Measurements from ENCODE around the gene MS4A1.
"Not testable (repeated sequence)": the region's sequence is repeated elsewhere in the genome, so short reads cannot be mapped to it uniquely, and the experiment has no call there.

Gene MS4A1

GRCh38 chr11:60455531-60456042 lies at the start of gene MS4A1:
MS4A1 (plus strand) TSS chr11:60455847; CDS start chr11:60462375, 6,528 bp downstream.
- no peak for DNase-seq (ENCODE audit: low spot score)

GRCh38 chr11:60420015-60420414 lies 35.6 kb upstream of the MS4A1 start:
- DNase-seq (ENCODE audit: low spot score), result no peak

GRCh38 chr11:60422609-60423008 lies 33.0 kb upstream of the MS4A1 start:
- no peak for DNase-seq (ENCODE audit: low spot score)

- DNase-seq (ENCODE audit: low spot score), result no peak
These were observed 27.1 kb upstream of the MS4A1 start for GRCh38 chr11:60428517-60428916.

- DNase-seq (ENCODE audit: low spot score), result no peak
These were observed 26.4 kb upstream of the MS4A1 start, which contains the start of gene MS4A5 for GRCh38 chr11:60429272-60429671. MS4A5 (plus strand) TSS chr11:60429572; CDS start chr11:60429675, 103 bp downstream.

GRCh38 chr11:60431251-60431650 lies 24.4 kb upstream of the MS4A1 start:
- DNase-seq (ENCODE audit: low spot score), result no peak

- no peak for DNase-seq (ENCODE audit: low spot score)
These were observed 22.2 kb upstream of the MS4A1 start for GRCh38 chr11:60433401-60433800.

GRCh38 chr11:60447070-60447469 lies 8.6 kb upstream of the MS4A1 start:
- no peak for DNase-seq (ENCODE audit: low spot score)

GRCh38 chr11:60447846-60448245 lies 7.8 kb upstream of the MS4A1 start:
- DNase-seq (ENCODE audit: low spot score), result no peak

GRCh38 chr11:60451185-60451584 lies 4.5 kb upstream of the MS4A1 start:
- DNase-seq (ENCODE audit: low spot score), result not testable (repeated sequence)

GRCh38 chr11:60454212-60454611 lies 1.4 kb upstream of the MS4A1 start:
- DNase-seq (ENCODE audit: low spot score), result no peak

GRCh38 chr11:60457576-60457975 lies 1.9 kb downstream of the MS4A1 start:
- no peak for DNase-seq (ENCODE audit: low spot score)

GRCh38 chr11:60459345-60459744 lies 3.7 kb downstream of the MS4A1 start:
- DNase-seq (ENCODE audit: low spot score), result no peak

- no peak for DNase-seq (ENCODE audit: low spot score)
These were observed 13.2 kb downstream of the MS4A1 start for GRCh38 chr11:60468829-60469228.

GRCh38 chr11:60469723-60470122 lies 14.1 kb downstream of the MS4A1 start:
- no peak for DNase-seq (ENCODE audit: low spot score)

- DNase-seq (ENCODE audit: low spot score), result no peak
These were observed 21.4 kb downstream of the MS4A1 start for GRCh38 chr11:60477035-60477445.

- no peak for DNase-seq (ENCODE audit: low spot score)
These were observed 26.7 kb downstream of the MS4A1 start for GRCh38 chr11:60482361-60482760.

- no peak for DNase-seq (ENCODE audit: low spot score)
These were observed 30.3 kb downstream of the MS4A1 start for GRCh38 chr11:60485987-60486386.

- DNase-seq (ENCODE audit: low spot score), result no peak
These were observed 36.9 kb downstream of the MS4A1 start, which contains the start of gene MS4A12 for GRCh38 chr11:60492488-60493009. MS4A12 (plus strand) TSS chr11:60492778; CDS start chr11:60497319, 4,541 bp downstream.

- no peak for DNase-seq (ENCODE audit: low spot score)
These were observed 37.8 kb downstream of the MS4A1 start for GRCh38 chr11:60493454-60493853.

- no peak for DNase-seq (ENCODE audit: low spot score)
These were observed 42.8 kb downstream of the MS4A1 start for GRCh38 chr11:60498399-60498798.

GRCh38 chr11:60498853-60499252 lies 43.2 kb downstream of the MS4A1 start:
- no peak for DNase-seq (ENCODE audit: low spot score)

- no peak for DNase-seq (ENCODE audit: low spot score)
These were observed 44.7 kb downstream of the MS4A1 start for GRCh38 chr11:60500276-60500910.

All from GM03348 (cell line).